ENCODE measurements around the gene PCGF2. TPM values are rescaled to one million over a fixed set of nuclear protein-coding genes. Genes with fewer than 3 reads are reported as not detected.
"Not testable (repeated sequence)": the region's sequence is repeated elsewhere in the genome, so short reads cannot be mapped to it uniquely, and the experiment has no call there.

Gene PCGF2
- total and polyA plus RNA-seq, 5 donors from 2014 or later, result 0.25 TPM; not detected in 4

- H3K27ac ChIP-seq (ENCODE audit: insufficient read depth, low read length, poor library complexity, severe bottlenecking), result no peak overlapping the region
- Mint-ChIP-seq H3K9me3 (no peaks in the 10 kb centered on the region), H3K4me3 (no peak overlapping the region), H3K27me3 (no peaks in the 10 kb centered on the region), H3K4me1 (peaks cover 11 to 29% (median 15%) of the 10 kb centered on the region in 4 donors), H3K27ac (peak overlapping the region in 1 of 3 donors; percentile 35), H3K36me3 (peaks cover 32% of the 10 kb centered on the region)
- H3K9me3 ChIP-seq (ENCODE audit: control insufficient read depth in 2 of 2, low read length in 2 of 2), result no peaks in the 10 kb centered on the region
- no peak overlapping the region for H3K4me3 ChIP-seq (ENCODE audit: low read depth, low read length)
- H3K4me1 ChIP-seq (ENCODE audit: control insufficient read depth, insufficient read depth, low read length, poor library complexity, severe bottlenecking), result no peaks in the 10 kb centered on the region
- H3K36me3 ChIP-seq (ENCODE audit: control insufficient read depth, insufficient read depth, low read length), result peaks cover 26% of the 10 kb centered on the region
- ATAC-seq (ENCODE audit: low read depth in 2 of 2), result no peak
- no peak for DNase-seq
- no peaks in the 10 kb centered on the region for H3K27me3 ChIP-seq (ENCODE audit: control insufficient read depth, insufficient read depth, low read length)
Measured at GRCh38 chr17:38789185-38789584, 41.0 kb upstream of the PCGF2 start.

GRCh38 chr17:38787999-38788398 lies 39.9 kb upstream of the PCGF2 start:
- peaks cover 8 to 23% (median 12%) of the 10 kb centered on the region in 4 donors for H3K4me1 Mint-ChIP-seq
- H3K27me3 Mint-ChIP-seq, result not testable (repeated sequence)

GRCh38 chr17:38786372-38786771 lies 38.2 kb upstream of the PCGF2 start:
- Mint-ChIP-seq H3K4me3 (no peak overlapping the region), H3K27ac (no peak overlapping the region), H3K4me1 (peaks cover 7 to 16% (median 12%) of the 10 kb centered on the region in 4 donors), H3K9me3 (no peaks in the 10 kb centered on the region), H3K27me3 (no peaks in the 10 kb centered on the region), H3K36me3 (peaks cover 22% of the 10 kb centered on the region)
- ATAC-seq (ENCODE audit: low read depth in 2 of 2) (no peak), DNase-seq (no peak)
- Histone ChIP-seq H3K36me3 (ENCODE audit: control insufficient read depth, insufficient read depth, low read length) (peaks cover 51% of the 10 kb centered on the region), H3K27ac (ENCODE audit: insufficient read depth, low read length, poor library complexity, severe bottlenecking) (no peak overlapping the region), H3K4me1 (ENCODE audit: control insufficient read depth, insufficient read depth, low read length, poor library complexity, severe bottlenecking) (no peaks in the 10 kb centered on the region), H3K27me3 (ENCODE audit: control insufficient read depth, insufficient read depth, low read length) (no peaks in the 10 kb centered on the region), H3K9me3 (ENCODE audit: control insufficient read depth in 2 of 2, low read length in 2 of 2) (no peaks in the 10 kb centered on the region), H3K4me3 (ENCODE audit: low read depth, low read length) (no peak overlapping the region)

More at GRCh38 chr17:38787999-38788398, 39.9 kb upstream of the PCGF2 start:
- Mint-ChIP-seq H3K36me3 (peaks cover 29% of the 10 kb centered on the region), H3K27ac (peak overlapping the region in 1 of 3 donors; percentile 43)
- H3K4me1 ChIP-seq (ENCODE audit: control insufficient read depth, insufficient read depth, low read length, poor library complexity, severe bottlenecking); H3K4me3 Mint-ChIP-seq; H3K4me3 ChIP-seq (ENCODE audit: low read depth, low read length); H3K9me3 Mint-ChIP-seq; H3K27ac ChIP-seq (ENCODE audit: insufficient read depth, low read length, poor library complexity, severe bottlenecking); H3K9me3 ChIP-seq (ENCODE audit: control insufficient read depth in 2 of 2, low read length in 2 of 2); DNase-seq; ATAC-seq (ENCODE audit: low read depth in 2 of 2); H3K27me3 ChIP-seq (ENCODE audit: control insufficient read depth, insufficient read depth, low read length): not testable (repeated sequence)
- peaks cover 37% of the 10 kb centered on the region for H3K36me3 ChIP-seq (ENCODE audit: control insufficient read depth, insufficient read depth, low read length)

- no peak overlapping the region for H3K27ac ChIP-seq (ENCODE audit: insufficient read depth, low read length, poor library complexity, severe bottlenecking)
- peaks cover 79% of the 10 kb centered on the region for H3K36me3 ChIP-seq (ENCODE audit: control insufficient read depth, insufficient read depth, low read length)
- peaks cover 0 to 4% (median 2%) of the 10 kb centered on the region in 4 donors for H3K4me1 Mint-ChIP-seq
- no peaks in the 10 kb centered on the region for H3K4me1 ChIP-seq (ENCODE audit: control insufficient read depth, insufficient read depth, low read length, poor library complexity, severe bottlenecking)
- ATAC-seq (ENCODE audit: low read depth in 2 of 2) (no peak), DNase-seq (no peak)
- H3K9me3 Mint-ChIP-seq, result no peaks in the 10 kb centered on the region
- H3K4me3 ChIP-seq (ENCODE audit: low read depth, low read length), result no peak overlapping the region
- no peak overlapping the region for H3K27ac Mint-ChIP-seq
- H3K27me3 ChIP-seq (ENCODE audit: control insufficient read depth, insufficient read depth, low read length), result no peaks in the 10 kb centered on the region
- H3K36me3 Mint-ChIP-seq, result peaks cover 41% of the 10 kb centered on the region
- H3K9me3 ChIP-seq (ENCODE audit: control insufficient read depth in 2 of 2, low read length in 2 of 2), result no peaks in the 10 kb centered on the region
- no peaks in the 10 kb centered on the region for H3K27me3 Mint-ChIP-seq
- H3K4me3 Mint-ChIP-seq, result no peak overlapping the region
Measured at GRCh38 chr17:38783227-38783626, 35.1 kb upstream of the PCGF2 start.

- no peak overlapping the region for H3K4me3 ChIP-seq (ENCODE audit: low read depth, low read length)
- Mint-ChIP-seq H3K36me3 (peaks cover 43% of the 10 kb centered on the region), H3K4me3 (no peak overlapping the region), H3K4me1 (peaks cover 0 to 4% (median 0%) of the 10 kb centered on the region in 4 donors), H3K27ac (no peak overlapping the region), H3K27me3 (no peaks in the 10 kb centered on the region), H3K9me3 (no peaks in the 10 kb centered on the region)
- H3K27ac ChIP-seq (ENCODE audit: insufficient read depth, low read length, poor library complexity, severe bottlenecking), result no peak overlapping the region
- DNase-seq, result no peak
- H3K4me1 ChIP-seq (ENCODE audit: control insufficient read depth, insufficient read depth, low read length, poor library complexity, severe bottlenecking), result no peaks in the 10 kb centered on the region
- no peaks in the 10 kb centered on the region for H3K27me3 ChIP-seq (ENCODE audit: control insufficient read depth, insufficient read depth, low read length)
- no peak for ATAC-seq (ENCODE audit: low read depth in 2 of 2)
- H3K36me3 ChIP-seq (ENCODE audit: control insufficient read depth, insufficient read depth, low read length), result peaks cover 90% of the 10 kb centered on the region
- H3K9me3 ChIP-seq (ENCODE audit: control insufficient read depth in 2 of 2, low read length in 2 of 2), result no peaks in the 10 kb centered on the region
Measured at GRCh38 chr17:38779965-38780752, 32.0 kb upstream of the PCGF2 start.

- H3K27me3 Mint-ChIP-seq, result no peaks in the 10 kb centered on the region
- no peaks in the 10 kb centered on the region for H3K27me3 ChIP-seq (ENCODE audit: control insufficient read depth, insufficient read depth, low read length)
- H3K27ac Mint-ChIP-seq, result peak overlapping the region in 1 of 3 donors; percentile 80
- peaks cover 84% of the 10 kb centered on the region for H3K36me3 ChIP-seq (ENCODE audit: control insufficient read depth, insufficient read depth, low read length)
- no peaks in the 10 kb centered on the region for H3K9me3 Mint-ChIP-seq
- no peak overlapping the region for H3K4me3 ChIP-seq (ENCODE audit: low read depth, low read length)
- H3K4me1 ChIP-seq (ENCODE audit: control insufficient read depth, insufficient read depth, low read length, poor library complexity, severe bottlenecking), result no peaks in the 10 kb centered on the region
- H3K4me3 Mint-ChIP-seq, result no peak overlapping the region
- H3K9me3 ChIP-seq (ENCODE audit: control insufficient read depth in 2 of 2, low read length in 2 of 2), result no peaks in the 10 kb centered on the region
- DNase-seq (no peak), ATAC-seq (ENCODE audit: low read depth in 2 of 2) (no peak)
- H3K27ac ChIP-seq (ENCODE audit: insufficient read depth, low read length, poor library complexity, severe bottlenecking), result no peak overlapping the region
- peaks cover 0 to 4% (median 0%) of the 10 kb centered on the region in 4 donors for H3K4me1 Mint-ChIP-seq
- H3K36me3 Mint-ChIP-seq, result peaks cover 46% of the 10 kb centered on the region
Measured at GRCh38 chr17:38777641-38778250, 29.6 kb upstream of the PCGF2 start.

- H3K36me3 ChIP-seq (ENCODE audit: control insufficient read depth, insufficient read depth, low read length), result peaks cover 82% of the 10 kb centered on the region
- H3K27me3 ChIP-seq (ENCODE audit: control insufficient read depth, insufficient read depth, low read length), result no peaks in the 10 kb centered on the region
- no peaks in the 10 kb centered on the region for H3K9me3 Mint-ChIP-seq
- ATAC-seq (ENCODE audit: low read depth in 2 of 2) (no peak), DNase-seq (no peak)
- no peaks in the 10 kb centered on the region for H3K27me3 Mint-ChIP-seq
- no peaks in the 10 kb centered on the region for H3K4me1 ChIP-seq (ENCODE audit: control insufficient read depth, insufficient read depth, low read length, poor library complexity, severe bottlenecking)
- no peak overlapping the region for H3K27ac ChIP-seq (ENCODE audit: insufficient read depth, low read length, poor library complexity, severe bottlenecking)
- no peaks in the 10 kb centered on the region for H3K9me3 ChIP-seq (ENCODE audit: control insufficient read depth in 2 of 2, low read length in 2 of 2)
- peak overlapping the region in 1 of 3 donors; percentile 60 for H3K27ac Mint-ChIP-seq
- no peak overlapping the region for H3K4me3 Mint-ChIP-seq
- H3K4me1 Mint-ChIP-seq, result no peaks in the 10 kb centered on the region
- H3K4me3 ChIP-seq (ENCODE audit: low read depth, low read length), result no peak overlapping the region
- H3K36me3 Mint-ChIP-seq, result peaks cover 45% of the 10 kb centered on the region
Measured at GRCh38 chr17:38773258-38773657, 25.1 kb upstream of the PCGF2 start.

Measured in CD4-positive, CD25-positive, alpha-beta regulatory T cell (primary cell).